ENCODE results near the gene MRC2. TPM values are rescaled to one million over a fixed set of nuclear protein-coding genes. Genes with fewer than 3 reads are reported as not detected.

MRC2 gene
- total RNA-seq, 1 donor from 2014 or later = 87.4 TPM

- DNase-seq (ENCODE audit: low spot score) = no peak
Measured at GRCh38 chr17:62614142-62614541, 13.3 kb upstream of the MRC2 start.

GRCh38 chr17:62615503-62615902 lies 12.0 kb upstream of the MRC2 start:
- DNase-seq (ENCODE audit: low spot score) = no peak

GRCh38 chr17:62616993-62617893 lies 10.2 kb upstream of the MRC2 start:
- DNase-seq (ENCODE audit: low spot score) = no peak

- no peak for DNase-seq (ENCODE audit: low spot score)
Measured at GRCh38 chr17:62617894-62618472, 9.5 kb upstream of the MRC2 start.

- no peak for DNase-seq (ENCODE audit: low spot score)
Measured at GRCh38 chr17:62618647-62619416, 8.6 kb upstream of the MRC2 start.

GRCh38 chr17:62619417-62620155 lies 7.9 kb upstream of the MRC2 start:
- no peak for DNase-seq (ENCODE audit: low spot score)

GRCh38 chr17:62621223-62621622 lies 6.2 kb upstream of the MRC2 start:
- DNase-seq (ENCODE audit: low spot score) = no peak

GRCh38 chr17:62625184-62625869 lies 2.1 kb upstream of the MRC2 start:
- no peak for DNase-seq (ENCODE audit: low spot score)

- DNase-seq (ENCODE audit: low spot score) = no peak
Measured at GRCh38 chr17:62625870-62626200, 1.6 kb upstream of the MRC2 start.

GRCh38 chr17:62626719-62627218 lies 701 bp upstream of the MRC2 start:
- peak; percentile 56 for DNase-seq (ENCODE audit: low spot score)

GRCh38 chr17:62627904-62628633 lies 599 bp downstream of the MRC2 start:
- no peak for DNase-seq (ENCODE audit: low spot score)

GRCh38 chr17:62628831-62629555 lies 1.5 kb downstream of the MRC2 start:
- no peak for DNase-seq (ENCODE audit: low spot score)

- no peak for DNase-seq (ENCODE audit: low spot score)
Measured at GRCh38 chr17:62629556-62630364, 2.3 kb downstream of the MRC2 start.

GRCh38 chr17:62630365-62631085 lies 3.1 kb downstream of the MRC2 start:
- DNase-seq (ENCODE audit: low spot score) = no peak

GRCh38 chr17:62631086-62631935 lies 3.8 kb downstream of the MRC2 start:
- no peak for DNase-seq (ENCODE audit: low spot score)

GRCh38 chr17:62631936-62632924 lies 4.8 kb downstream of the MRC2 start:
- no peak for DNase-seq (ENCODE audit: low spot score)
